Measurements from ENCODE around the gene PDE8A. TPM values are rescaled to one million over a fixed set of nuclear protein-coding genes. Genes with fewer than 3 reads are reported as not detected.

The PDE8A gene
- polyA plus RNA-seq, 1 experiment: 48.4 TPM

GRCh38 chr15:85116066-85116465, 134.4 kb downstream of the PDE8A start:
- POLR2A ChIA-PET: no interaction called here
- no peak overlapping the region for H3K27ac ChIP-seq (ENCODE audit: low read depth, low read length)
- no peak overlapping the region for H3K4me3 ChIP-seq (ENCODE audit: low read depth, low read length)
- no peaks in the 10 kb centered on the region for H3K27me3 ChIP-seq (ENCODE audit: control insufficient read depth, insufficient read depth, low read length)
- no peak for TF ChIP-seq CTCF (IDR thresholded peaks at IDR 0.05; ENCODE audit: low read depth, low read length)
- DNase-seq (ENCODE audit: low read depth, low spot score): no peak
- no peaks in the 10 kb centered on the region for H3K9me3 ChIP-seq (ENCODE audit: control insufficient read depth, insufficient read depth, low read length)
- CTCF ChIA-PET: interaction anchor here (1.7 kb wide), 1 partner anchor 10 kb away, joined by 3 read pairs; no protein-coding TSS in a partner anchor

- CTCF ChIA-PET: interaction anchor here (1.7 kb wide), 1 partner anchor 10 kb away, joined by 3 read pairs; no protein-coding TSS in a partner anchor
These were observed 134.8 kb downstream of the PDE8A start for GRCh38 chr15:85116494-85116893.

GRCh38 chr15:85116925-85117646, 135.4 kb downstream of the PDE8A start:
- Histone ChIP-seq H3K27me3 (ENCODE audit: control insufficient read depth, insufficient read depth, low read length) (no peaks in the 10 kb centered on the region), H3K27ac (ENCODE audit: low read depth, low read length) (no peak overlapping the region), H3K4me3 (ENCODE audit: low read depth, low read length) (no peak overlapping the region), H3K9me3 (ENCODE audit: control insufficient read depth, insufficient read depth, low read length) (no peaks in the 10 kb centered on the region)
- POLR2A ChIA-PET: no interaction called here
- no peak for TF ChIP-seq CTCF (IDR thresholded peaks at IDR 0.05; ENCODE audit: low read depth, low read length)
- CTCF ChIA-PET: interaction anchor here (1.7 kb wide), 1 partner anchor 11 kb away, joined by 3 read pairs; no protein-coding TSS in a partner anchor
- DNase-seq (ENCODE audit: low read depth, low spot score): no peak

More at GRCh38 chr15:85116494-85116893, 134.8 kb downstream of the PDE8A start:
- POLR2A ChIA-PET: no interaction called here
- Histone ChIP-seq H3K9me3 (ENCODE audit: control insufficient read depth, insufficient read depth, low read length) (no peaks in the 10 kb centered on the region), H3K27ac (ENCODE audit: low read depth, low read length) (no peak overlapping the region), H3K4me3 (ENCODE audit: low read depth, low read length) (no peak overlapping the region), H3K27me3 (ENCODE audit: control insufficient read depth, insufficient read depth, low read length) (no peaks in the 10 kb centered on the region)
- no peak for TF ChIP-seq CTCF (IDR thresholded peaks at IDR 0.05; ENCODE audit: low read depth, low read length)
- no peak for DNase-seq (ENCODE audit: low read depth, low spot score)

GRCh38 chr15:85118173-85118572, 136.5 kb downstream of the PDE8A start:
- H3K27ac ChIP-seq (ENCODE audit: low read depth, low read length): no peak overlapping the region
- no peak overlapping the region for H3K4me3 ChIP-seq (ENCODE audit: low read depth, low read length)
- H3K27me3 ChIP-seq (ENCODE audit: control insufficient read depth, insufficient read depth, low read length): no peaks in the 10 kb centered on the region
- H3K9me3 ChIP-seq (ENCODE audit: control insufficient read depth, insufficient read depth, low read length): no peaks in the 10 kb centered on the region
- DNase-seq (ENCODE audit: low read depth, low spot score): no peak
- no peak for TF ChIP-seq CTCF (IDR thresholded peaks at IDR 0.05; ENCODE audit: low read depth, low read length)
- CTCF ChIA-PET: no interaction called here
- POLR2A ChIA-PET: no interaction called here

GRCh38 chr15:85118581-85118980, 136.9 kb downstream of the PDE8A start:
- no peak for DNase-seq (ENCODE audit: low read depth, low spot score)
- no peak for TF ChIP-seq CTCF (IDR thresholded peaks at IDR 0.05; ENCODE audit: low read depth, low read length)
- Histone ChIP-seq H3K27me3 (ENCODE audit: control insufficient read depth, insufficient read depth, low read length) (no peaks in the 10 kb centered on the region), H3K9me3 (ENCODE audit: control insufficient read depth, insufficient read depth, low read length) (no peaks in the 10 kb centered on the region), H3K27ac (ENCODE audit: low read depth, low read length) (no peak overlapping the region), H3K4me3 (ENCODE audit: low read depth, low read length) (no peak overlapping the region)
- CTCF ChIA-PET: no interaction called here
- POLR2A ChIA-PET: no interaction called here
